B cell (primary cell): Measurements from ENCODE around the gene AP4E1.

ENCODE experiments used
- CTCF ChIP-seq: fragments of 200-600 bp; IDR thresholded peaks from one replicate; pipeline ENCODE4 v1.8.0; 2022; ENCODE audit warnings: antibody characterized with exemption, mild to moderate bottlenecking
- EZH2 ChIP-seq: IDR thresholded peaks from 2 replicates; pipeline ENCODE4 v1.6.1; 2012; ENCODE audit warnings: borderline replicate concordance, low read depth, mild to moderate bottlenecking, moderate library complexity, low read length; ENCODE audit not compliant: insufficient read depth, poor library complexity, severe bottlenecking

- no peak for TF ChIP-seq CTCF
- no peak for TF ChIP-seq EZH2
These were observed 143.3 kb downstream of the AP4E1 start for GRCh38 chr15:51051776-51052175.
